ENCODE results near the gene FOXP1.

FOXP1 gene

GRCh38 chr3:71606582-71606981 is 23.1 kb upstream of the FOXP1 start:
- Histone ChIP-seq H4K91ac (ENCODE audit: low read depth, low read length) (no peak overlapping the region), H2AK5ac (ENCODE audit: low read length) (no peak overlapping the region), H4K8ac (ENCODE audit: low read depth, low read length) (no peak overlapping the region), H3K79me2 (ENCODE audit: control insufficient read depth, insufficient read depth, low read length, poor library complexity) (no peaks in the 10 kb centered on the region), H3K4me1 (ENCODE audit: control insufficient read depth in 1 of 2, insufficient read depth in 2 of 2, low read length in 2 of 2) (no peaks in the 10 kb centered on the region), H3K27me3 (ENCODE audit: insufficient read depth, low read length) (no peaks in the 10 kb centered on the region), H3K9ac (ENCODE audit: low read length) (no peak overlapping the region), H3K36me3 (ENCODE audit: control insufficient read depth in 1 of 2, insufficient read depth in 2 of 2, low read length in 2 of 2) (no peaks in the 10 kb centered on the region), H2BK12ac (ENCODE audit: low read length) (no peak overlapping the region), H2AFZ (ENCODE audit: insufficient read depth, low read length, poor library complexity) (no peak overlapping the region), H3K4me2 (ENCODE audit: low read length) (no peak overlapping the region), H3K79me1 (ENCODE audit: low read length) (no peaks in the 10 kb centered on the region), H4K12ac (ENCODE audit: low read depth, low read length) (no peak overlapping the region), H2BK120ac (ENCODE audit: insufficient read depth, low read length, poor library complexity) (no peak overlapping the region), H3K27ac (ENCODE audit: low read depth, low read length) (no peak overlapping the region), H3K9me3 (ENCODE audit: insufficient read depth, low read depth, low read length) (peaks cover 1% of the 10 kb centered on the region), H3K23ac (ENCODE audit: low read length) (no peak overlapping the region), H3K14ac (ENCODE audit: low read length) (no peak overlapping the region), H2BK5ac (ENCODE audit: low read depth, low read length, poor library complexity) (no peak overlapping the region), H3K4me3 (ENCODE audit: low read depth, low read length) (no peak overlapping the region), H3K18ac (ENCODE audit: low read length) (no peak overlapping the region), H3K4ac (ENCODE audit: low read depth, low read length) (no peak overlapping the region)
- WGBS (ENCODE audit: extremely low coverage, insufficient coverage, insufficient read length): no CpG with 5 or more reads among the region's 5 CpGs
- DNase-seq: no peak

- H3K4me3 ChIP-seq (ENCODE audit: low read depth, low read length): no peak overlapping the region
- no peak overlapping the region for H3K23ac ChIP-seq (ENCODE audit: low read length)
- DNase-seq: no peak
- H3K79me1 ChIP-seq (ENCODE audit: low read length): no peaks in the 10 kb centered on the region
- no peak overlapping the region for H2AK5ac ChIP-seq (ENCODE audit: low read length)
- no peaks in the 10 kb centered on the region for H3K36me3 ChIP-seq (ENCODE audit: control insufficient read depth in 1 of 2, insufficient read depth in 2 of 2, low read length in 2 of 2)
- no peaks in the 10 kb centered on the region for H3K79me2 ChIP-seq (ENCODE audit: control insufficient read depth, insufficient read depth, low read length, poor library complexity)
- no peak overlapping the region for H2BK5ac ChIP-seq (ENCODE audit: low read depth, low read length, poor library complexity)
- H3K14ac ChIP-seq (ENCODE audit: low read length): no peak overlapping the region
- no peaks in the 10 kb centered on the region for H3K4me1 ChIP-seq (ENCODE audit: control insufficient read depth in 1 of 2, insufficient read depth in 2 of 2, low read length in 2 of 2)
- no peak overlapping the region for H3K4ac ChIP-seq (ENCODE audit: low read depth, low read length)
- H2BK12ac ChIP-seq (ENCODE audit: low read length): no peak overlapping the region
- H4K91ac ChIP-seq (ENCODE audit: low read depth, low read length): no peak overlapping the region
- no peak overlapping the region for H2AFZ ChIP-seq (ENCODE audit: insufficient read depth, low read length, poor library complexity)
- no peak overlapping the region for H3K18ac ChIP-seq (ENCODE audit: low read length)
- H3K27ac ChIP-seq (ENCODE audit: low read depth, low read length): no peak overlapping the region
- no peak overlapping the region for H2BK120ac ChIP-seq (ENCODE audit: insufficient read depth, low read length, poor library complexity)
- H3K27me3 ChIP-seq (ENCODE audit: insufficient read depth, low read length): no peaks in the 10 kb centered on the region
- no peaks in the 10 kb centered on the region for H3K9me3 ChIP-seq (ENCODE audit: insufficient read depth, low read depth, low read length)
- H4K8ac ChIP-seq (ENCODE audit: low read depth, low read length): no peak overlapping the region
- no peak overlapping the region for H3K4me2 ChIP-seq (ENCODE audit: low read length)
- H3K9ac ChIP-seq (ENCODE audit: low read length): no peak overlapping the region
- H4K12ac ChIP-seq (ENCODE audit: low read depth, low read length): no peak overlapping the region
- WGBS (ENCODE audit: extremely low coverage, insufficient coverage, insufficient read length): no CpG with 5 or more reads among the region's 2 CpGs
Measured at GRCh38 chr3:71602256-71602655, 18.7 kb upstream of the FOXP1 start.

DNA sequence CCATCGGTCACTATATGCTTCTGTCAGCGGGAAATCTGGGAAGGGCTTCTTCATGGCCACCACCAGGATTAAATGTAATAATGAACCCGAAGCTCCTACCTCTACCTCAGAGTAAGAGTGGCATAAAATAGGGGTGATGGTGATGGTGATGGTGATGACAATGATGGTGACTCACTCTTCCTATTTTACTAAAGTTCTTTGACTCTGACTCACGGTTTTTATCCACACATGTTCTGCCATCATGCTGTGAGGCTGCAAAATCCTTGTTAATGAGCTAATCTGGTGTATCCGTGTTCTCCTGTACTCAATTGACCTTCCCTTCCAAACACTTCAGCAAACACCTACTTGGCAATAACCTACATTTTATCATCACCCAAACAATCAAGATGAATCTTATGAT is 18.3 kb upstream of the FOXP1 start:
- Histone ChIP-seq H2AFZ (ENCODE audit: insufficient read depth, low read length, poor library complexity) (no peak overlapping the region), H3K27me3 (ENCODE audit: insufficient read depth, low read length) (no peaks in the 10 kb centered on the region), H3K79me2 (ENCODE audit: control insufficient read depth, insufficient read depth, low read length, poor library complexity) (no peaks in the 10 kb centered on the region), H2AK5ac (ENCODE audit: low read length) (no peak overlapping the region), H3K4ac (ENCODE audit: low read depth, low read length) (no peak overlapping the region), H3K4me3 (ENCODE audit: low read depth, low read length) (no peak overlapping the region), H4K12ac (ENCODE audit: low read depth, low read length) (no peak overlapping the region), H3K9ac (ENCODE audit: low read length) (no peak overlapping the region), H3K36me3 (ENCODE audit: control insufficient read depth in 1 of 2, insufficient read depth in 2 of 2, low read length in 2 of 2) (no peaks in the 10 kb centered on the region), H2BK12ac (ENCODE audit: low read length) (no peak overlapping the region), H2BK120ac (ENCODE audit: insufficient read depth, low read length, poor library complexity) (no peak overlapping the region), H3K14ac (ENCODE audit: low read length) (no peak overlapping the region), H4K91ac (ENCODE audit: low read depth, low read length) (no peak overlapping the region), H3K9me3 (ENCODE audit: insufficient read depth, low read depth, low read length) (no peaks in the 10 kb centered on the region), H3K4me1 (ENCODE audit: control insufficient read depth in 1 of 2, insufficient read depth in 2 of 2, low read length in 2 of 2) (no peaks in the 10 kb centered on the region), H3K18ac (ENCODE audit: low read length) (no peak overlapping the region), H3K27ac (ENCODE audit: low read depth, low read length) (no peak overlapping the region), H2BK5ac (ENCODE audit: low read depth, low read length, poor library complexity) (no peak overlapping the region), H4K8ac (ENCODE audit: low read depth, low read length) (no peak overlapping the region), H3K4me2 (ENCODE audit: low read length) (no peak overlapping the region), H3K79me1 (ENCODE audit: low read length) (no peaks in the 10 kb centered on the region), H3K23ac (ENCODE audit: low read length) (no peak overlapping the region)
- WGBS (ENCODE audit: extremely low coverage, insufficient coverage, insufficient read length): no CpG with 5 or more reads among the region's 5 CpGs
- DNase-seq: no peak

DNA sequence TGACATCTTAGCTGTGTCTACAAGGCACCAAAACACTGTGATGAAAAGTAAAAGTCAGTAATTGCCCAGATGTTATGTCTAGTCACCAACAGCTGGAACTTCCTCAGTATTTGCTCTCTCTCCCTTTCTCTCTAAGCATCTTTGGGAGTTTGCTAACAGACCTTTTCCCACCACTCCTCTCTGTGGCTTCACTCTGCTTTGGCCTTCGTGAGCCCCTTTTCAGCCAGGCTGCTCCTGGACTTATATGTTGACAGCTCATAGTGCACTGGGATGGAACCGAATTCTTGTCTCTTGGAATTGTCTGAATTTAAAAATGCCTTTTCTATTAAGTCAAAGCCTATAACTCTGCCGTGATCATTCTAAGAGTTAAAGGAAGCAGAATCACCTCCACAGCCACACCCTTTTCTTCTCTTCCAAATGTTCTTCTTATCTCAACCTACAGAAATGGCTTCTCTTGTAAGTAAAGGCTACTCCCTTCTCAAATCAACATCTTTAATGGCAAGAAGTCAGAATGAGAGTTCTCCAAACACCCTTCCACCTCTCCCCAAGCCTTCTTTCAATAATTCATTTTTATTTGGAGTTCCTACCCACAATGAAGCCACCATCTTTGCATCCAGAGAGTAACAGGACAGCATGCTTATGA is 17.2 kb upstream of the FOXP1 start:
- Histone ChIP-seq H2BK120ac (ENCODE audit: insufficient read depth, low read length, poor library complexity) (no peak overlapping the region), H3K4me1 (ENCODE audit: control insufficient read depth in 1 of 2, insufficient read depth in 2 of 2, low read length in 2 of 2) (no peaks in the 10 kb centered on the region), H2AK5ac (ENCODE audit: low read length) (no peak overlapping the region), H4K8ac (ENCODE audit: low read depth, low read length) (no peak overlapping the region), H3K9me3 (ENCODE audit: insufficient read depth, low read depth, low read length) (no peaks in the 10 kb centered on the region), H3K23ac (ENCODE audit: low read length) (no peak overlapping the region), H3K4me3 (ENCODE audit: low read depth, low read length) (no peak overlapping the region), H2BK5ac (ENCODE audit: low read depth, low read length, poor library complexity) (no peak overlapping the region), H3K79me1 (ENCODE audit: low read length) (no peaks in the 10 kb centered on the region), H3K27ac (ENCODE audit: low read depth, low read length) (no peak overlapping the region), H3K18ac (ENCODE audit: low read length) (no peak overlapping the region), H3K4ac (ENCODE audit: low read depth, low read length) (no peak overlapping the region), H4K12ac (ENCODE audit: low read depth, low read length) (no peak overlapping the region), H4K91ac (ENCODE audit: low read depth, low read length) (no peak overlapping the region), H3K14ac (ENCODE audit: low read length) (no peak overlapping the region), H3K27me3 (ENCODE audit: insufficient read depth, low read length) (no peaks in the 10 kb centered on the region), H3K79me2 (ENCODE audit: control insufficient read depth, insufficient read depth, low read length, poor library complexity) (no peaks in the 10 kb centered on the region), H3K36me3 (ENCODE audit: control insufficient read depth in 1 of 2, insufficient read depth in 2 of 2, low read length in 2 of 2) (no peaks in the 10 kb centered on the region), H2AFZ (ENCODE audit: insufficient read depth, low read length, poor library complexity) (no peak overlapping the region), H2BK12ac (ENCODE audit: low read length) (no peak overlapping the region), H3K9ac (ENCODE audit: low read length) (no peak overlapping the region), H3K4me2 (ENCODE audit: low read length) (no peak overlapping the region)
- no peak for DNase-seq
- WGBS (ENCODE audit: extremely low coverage, insufficient coverage, insufficient read length): no CpG with 5 or more reads among the region's 3 CpGs

All from trophoblast cell (in vitro differentiated cells and primary cell).